SKM-1 (cell line): ENCODE data around the gene MARCHF10.
"Not testable (repeated sequence)": the region's sequence is repeated elsewhere in the genome, so short reads cannot be mapped to it uniquely, and the experiment has no call there.

Experiments used
- DNase-seq: peaks from one replicate; lab custom pipeline; 2025; ENCODE audit not compliant: unreplicated experiment; lab: John Stamatoyannopoulos, UW

The MARCHF10 gene

GRCh38 chr17:62702746-62703260, 105.3 kb downstream of the MARCHF10 start:
- no peak for DNase-seq

GRCh38 chr17:62701706-62702085, 106.4 kb downstream of the MARCHF10 start:
- DNase-seq: no peak

DNA sequence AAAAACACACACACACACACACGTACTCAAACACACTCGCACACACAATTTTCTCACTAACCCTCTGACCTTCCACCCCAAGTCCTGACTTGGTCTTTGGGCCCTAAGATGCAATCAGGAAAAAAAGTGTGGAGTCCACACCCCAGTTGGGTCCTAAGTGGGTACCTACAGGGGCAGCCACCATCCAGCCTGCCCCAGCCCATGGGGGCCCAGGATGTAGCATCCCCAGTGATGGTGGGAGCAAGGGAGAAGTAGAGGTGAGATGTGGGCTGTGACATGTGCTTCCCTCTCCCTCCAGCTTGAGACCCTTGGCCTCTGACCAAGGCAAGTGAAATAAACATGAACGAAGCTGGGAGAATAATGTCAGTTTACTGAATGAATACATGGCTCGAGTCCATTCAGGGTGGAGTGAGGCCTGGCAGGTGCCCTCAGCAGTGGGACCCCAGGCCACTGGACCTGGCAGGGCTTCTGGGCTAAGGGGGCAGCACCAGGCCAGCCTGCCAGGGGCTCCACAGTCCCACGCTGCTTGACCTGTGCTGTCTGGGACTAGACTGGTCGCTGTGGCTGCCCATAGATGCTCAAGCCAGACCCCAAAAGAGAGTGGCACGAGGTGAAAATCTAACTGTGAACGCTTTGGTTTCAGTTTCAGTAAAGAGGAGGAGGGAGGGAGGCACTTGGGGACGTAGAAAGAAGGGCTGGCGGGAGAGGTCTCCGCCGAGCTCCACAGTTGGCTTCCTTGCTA, 107.0 kb downstream of the MARCHF10 start:
- no peak for DNase-seq

GRCh38 chr17:62698459-62698858, 109.7 kb downstream of the MARCHF10 start:
- DNase-seq: not testable (repeated sequence)

DNA sequence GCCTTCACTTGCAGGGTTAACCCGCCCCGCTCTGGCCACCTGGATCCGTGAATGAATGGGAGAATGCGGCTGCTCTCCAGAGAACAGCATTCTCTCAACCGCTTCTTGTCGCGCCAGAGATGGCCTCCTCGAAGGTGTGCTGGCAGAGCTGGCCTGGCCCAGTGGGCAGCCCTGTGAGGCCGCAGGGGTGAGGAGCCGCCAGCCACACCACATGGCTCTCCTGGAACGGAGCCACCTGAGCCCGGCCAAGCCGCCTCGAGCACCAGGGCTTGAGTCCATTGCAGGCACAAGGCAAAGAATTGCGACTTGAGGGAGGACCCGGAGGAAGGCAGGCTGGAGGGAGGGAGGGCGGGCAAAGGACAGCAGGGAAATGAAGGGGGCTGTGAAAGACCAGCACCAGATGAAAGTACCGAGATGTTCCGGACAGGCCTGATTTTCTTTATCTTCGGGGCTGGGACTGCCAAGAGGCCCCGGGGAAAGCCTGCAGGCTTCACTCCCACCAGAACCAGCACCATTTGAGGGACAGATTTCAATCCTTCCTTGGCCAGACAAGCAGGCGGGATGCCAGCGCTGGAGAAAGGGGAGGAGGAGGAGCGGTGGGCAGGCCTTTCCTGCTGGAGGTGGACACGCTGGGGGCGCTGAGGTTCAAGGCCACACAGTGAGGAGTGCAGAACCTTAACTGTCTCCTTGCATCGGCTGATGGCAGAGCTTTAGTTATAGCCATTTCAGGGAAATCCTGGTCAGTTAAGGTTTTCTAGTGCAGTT, 111.2 kb downstream of the MARCHF10 start:
- DNase-seq: no peak

GRCh38 chr17:62696256-62696655, 111.9 kb downstream of the MARCHF10 start:
- no peak for DNase-seq

DNA sequence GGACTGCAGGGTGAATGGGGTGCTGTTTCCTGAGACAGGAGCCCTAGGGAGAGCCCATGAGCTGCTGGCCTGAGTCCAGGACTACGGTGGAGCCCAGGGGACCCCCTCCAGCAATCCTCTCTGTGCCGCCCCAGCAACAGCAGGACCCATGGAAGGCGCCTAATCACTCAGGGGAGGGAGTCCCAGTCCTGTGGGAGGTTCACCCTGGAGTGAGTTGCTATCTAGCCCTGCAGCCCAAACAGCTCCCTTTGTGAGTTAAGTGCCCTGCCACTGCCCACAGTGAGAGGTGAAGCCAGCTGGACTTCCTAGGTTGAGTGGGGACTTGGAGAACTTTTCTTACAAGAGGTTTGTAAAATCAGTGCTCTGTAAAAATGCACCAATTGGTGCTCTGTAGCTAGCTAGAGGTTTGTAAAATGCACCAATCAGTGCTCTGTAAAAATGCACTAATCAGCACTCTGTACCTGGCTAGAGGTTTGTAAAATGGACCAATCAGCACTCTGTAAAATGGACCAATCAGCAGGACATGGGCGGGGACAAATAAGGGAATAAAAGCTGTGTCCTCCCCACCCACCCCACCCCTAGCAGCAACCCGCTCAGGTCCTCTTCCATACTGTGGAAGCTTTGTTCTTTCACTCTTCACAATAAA, 112.9 kb downstream of the MARCHF10 start:
- DNase-seq: not testable (repeated sequence)

- DNase-seq: no peak
These were observed 114.3 kb downstream of the MARCHF10 start for GRCh38 chr17:62693616-62694409.

DNA sequence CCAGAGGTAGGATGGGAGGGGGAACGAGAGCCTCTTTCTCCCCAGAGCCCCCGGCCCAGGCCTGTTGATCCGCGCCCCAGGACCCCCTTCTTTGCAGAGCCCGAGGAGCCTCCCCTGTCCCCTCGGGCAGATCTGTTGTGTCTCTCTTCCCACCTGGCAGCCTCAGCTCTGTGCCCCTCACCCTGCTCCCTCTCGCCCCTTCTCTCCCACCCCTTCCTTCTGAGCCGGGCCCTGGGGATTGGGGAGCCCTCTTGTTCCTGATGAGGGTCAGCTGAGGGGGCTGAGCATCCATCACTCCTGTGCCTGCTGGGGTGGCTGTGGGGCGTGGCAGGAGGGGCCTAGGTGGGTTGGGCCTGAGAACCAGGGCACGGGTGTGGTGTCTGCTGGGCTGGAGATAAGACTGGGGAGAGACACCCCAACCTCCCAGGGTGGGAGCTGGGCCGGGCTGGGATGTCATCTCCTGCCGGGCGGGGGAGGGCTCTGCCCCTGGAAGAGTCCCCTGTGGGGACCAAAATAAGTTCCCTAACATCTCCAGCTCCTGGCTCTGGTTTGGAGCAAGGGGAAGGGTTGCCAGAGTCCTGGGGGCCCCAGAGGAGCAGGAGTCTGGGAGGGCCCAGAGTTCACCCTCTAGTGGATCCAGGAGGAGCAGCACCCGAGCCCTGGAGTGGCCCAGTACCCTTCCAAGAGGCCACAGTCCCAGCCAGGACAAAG, 115.2 kb downstream of the MARCHF10 start:
- no peak for DNase-seq

- no peak for DNase-seq
These were observed 115.9 kb downstream of the MARCHF10 start for GRCh38 chr17:62692159-62692651.

- not testable (repeated sequence) for DNase-seq
These were observed 116.6 kb downstream of the MARCHF10 start for GRCh38 chr17:62691589-62691915.

GRCh38 chr17:62690168-62690897, 117.8 kb downstream of the MARCHF10 start:
- DNase-seq: no peak

- DNase-seq: no peak
These were observed 118.5 kb downstream of the MARCHF10 start for GRCh38 chr17:62689441-62690167.

- no peak for DNase-seq
These were observed 119.5 kb downstream of the MARCHF10 start for GRCh38 chr17:62688398-62689160.

DNA sequence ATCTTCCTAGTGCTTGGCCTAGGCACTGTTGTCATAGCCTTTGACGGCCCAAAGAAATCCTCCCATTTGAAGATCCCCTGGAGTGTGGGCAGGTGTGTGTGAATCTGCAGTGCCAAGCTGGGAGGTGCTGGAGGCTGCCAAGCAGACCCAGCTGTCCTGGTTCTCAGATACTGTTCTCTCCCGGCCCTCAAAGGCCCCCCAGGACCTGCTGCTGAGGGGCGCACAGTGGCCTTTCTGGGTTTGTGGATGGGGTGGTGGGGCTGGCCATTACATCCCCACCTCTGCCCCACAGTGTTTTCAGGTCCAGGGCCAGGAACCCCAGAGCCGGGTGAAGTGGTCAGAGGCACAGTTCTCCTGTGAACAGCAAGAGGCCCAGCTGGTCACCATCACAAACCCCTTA, 120.1 kb downstream of the MARCHF10 start:
- no peak for DNase-seq

DNA sequence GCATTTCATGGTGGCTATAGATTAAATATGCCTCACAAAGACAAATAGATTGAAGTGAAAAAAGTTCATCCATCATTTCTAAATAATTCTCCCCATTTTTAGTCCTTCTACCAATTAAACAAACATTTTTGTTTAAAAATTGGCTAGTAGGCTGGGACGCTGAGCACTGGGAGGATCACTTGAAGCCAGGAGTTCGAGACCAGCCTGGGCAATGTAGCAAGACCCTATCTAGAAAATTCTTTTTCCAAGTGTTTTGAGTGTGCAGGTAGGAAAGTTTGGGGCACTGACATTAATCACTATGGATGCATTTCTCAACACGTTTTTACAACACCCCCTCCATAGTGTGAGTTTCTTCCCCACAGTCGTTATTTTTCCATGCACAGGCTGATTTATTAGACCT, 123.9 kb downstream of the MARCHF10 start:
- no peak for DNase-seq

DNA sequence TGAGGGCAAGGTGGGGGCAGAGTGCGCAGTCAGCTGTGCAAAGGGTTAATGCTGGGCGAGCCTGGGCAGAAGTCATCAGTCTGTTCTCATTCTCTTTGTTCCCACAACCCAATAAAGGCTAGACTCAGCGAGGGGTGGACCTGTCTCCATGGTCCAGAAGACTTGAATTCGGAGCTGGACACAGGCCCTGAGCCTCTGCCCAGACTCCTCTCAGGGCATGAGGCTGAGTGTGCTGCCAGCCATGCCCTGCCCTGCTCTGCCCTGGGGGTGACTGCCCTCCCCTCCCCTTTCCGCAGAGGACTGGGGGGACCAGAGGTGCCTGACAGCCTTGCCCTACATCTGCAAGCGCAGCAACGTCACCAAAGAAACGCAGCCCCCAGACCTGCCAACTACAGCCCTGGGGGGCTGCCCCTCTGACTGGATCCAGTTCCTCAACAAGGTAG, 126.2 kb downstream of the MARCHF10 start:
- no peak for DNase-seq
